GM18907 (cell line): ENCODE data around the gene FASN.
"Not testable (repeated sequence)": the region's sequence is repeated elsewhere in the genome, so short reads cannot be mapped to it uniquely, and the experiment has no call there.

Experiments
- ATAC-seq: cut with Tn5 transposase; IDR thresholded peaks from one replicate; pipeline ENCODE4 v1.9.1; 2021; ENCODE audit warnings: mild to moderate bottlenecking, moderate library complexity; ENCODE audit not compliant: unreplicated experiment

The FASN gene

DNA sequence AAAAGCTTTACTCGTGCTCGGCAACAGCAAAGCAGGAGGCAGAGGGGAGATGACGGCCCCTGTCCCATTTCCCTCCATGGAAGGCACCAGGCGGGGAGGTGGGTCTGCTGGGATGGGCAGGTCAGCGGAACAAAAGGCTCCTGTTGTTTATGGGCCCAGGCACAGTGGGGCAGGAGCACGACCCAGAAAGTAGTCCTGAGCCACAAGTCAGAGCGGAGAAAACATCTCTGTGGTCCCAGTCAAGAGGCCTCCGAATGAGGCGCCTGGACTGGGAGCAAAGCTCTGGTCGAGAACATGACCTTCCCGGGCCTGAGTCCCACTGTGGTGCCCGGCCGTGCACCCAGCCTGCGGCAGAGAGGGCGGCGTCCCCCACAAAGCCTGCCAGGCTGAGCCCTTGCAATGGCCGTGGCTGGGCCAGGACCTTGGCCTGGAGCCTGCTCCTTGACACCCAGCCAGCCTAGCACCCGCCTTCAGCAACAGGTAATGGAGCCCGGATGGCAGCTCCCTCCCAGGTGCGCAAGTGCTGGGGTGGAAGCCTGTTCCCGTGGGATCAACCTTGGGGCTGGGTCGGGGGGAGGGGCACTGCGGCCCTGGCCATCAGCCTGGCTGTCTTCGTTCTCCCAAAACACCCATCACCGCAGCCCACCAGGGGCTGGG, 50.0 kb downstream of the FASN start:
- no peak for ATAC-seq

DNA sequence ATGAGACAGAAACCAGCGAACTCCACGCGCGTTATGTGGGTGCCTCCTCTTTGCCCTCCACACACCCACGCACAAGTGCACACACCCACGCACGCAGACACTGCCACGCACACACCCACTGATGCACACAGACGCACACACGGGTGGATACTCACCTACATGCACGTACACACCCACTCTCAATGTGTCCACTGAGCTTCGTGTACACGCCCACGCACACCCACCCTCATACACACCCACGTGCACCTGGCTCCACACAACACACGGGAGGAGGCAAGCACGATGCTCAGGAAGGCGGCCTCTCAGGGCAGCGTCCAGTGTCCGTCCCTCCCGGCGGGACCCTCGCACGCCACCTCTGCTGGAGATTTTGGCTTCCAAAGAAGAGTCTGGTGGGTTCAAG, 50.7 kb downstream of the FASN start:
- no peak for ATAC-seq

DNA sequence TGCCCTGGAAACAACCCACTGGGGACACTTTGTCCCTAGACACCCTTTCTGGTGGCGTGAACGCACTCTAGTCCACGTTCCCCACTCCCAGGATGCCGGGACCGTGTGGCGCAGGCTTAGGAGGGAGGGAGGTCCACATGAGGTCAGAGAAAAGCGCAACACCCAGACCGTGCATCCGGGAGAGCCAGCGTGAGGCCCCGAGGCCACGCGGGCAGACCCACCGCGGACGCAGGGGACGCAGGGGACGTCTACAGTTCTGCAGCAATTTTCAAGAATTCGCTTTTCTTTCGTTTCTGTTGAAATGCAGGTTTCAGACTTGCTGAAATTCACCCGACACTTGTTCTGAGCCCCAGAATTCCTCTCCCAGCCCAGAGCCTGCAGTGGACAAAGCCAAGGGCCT, 51.1 kb downstream of the FASN start:
- no peak for ATAC-seq

DNA sequence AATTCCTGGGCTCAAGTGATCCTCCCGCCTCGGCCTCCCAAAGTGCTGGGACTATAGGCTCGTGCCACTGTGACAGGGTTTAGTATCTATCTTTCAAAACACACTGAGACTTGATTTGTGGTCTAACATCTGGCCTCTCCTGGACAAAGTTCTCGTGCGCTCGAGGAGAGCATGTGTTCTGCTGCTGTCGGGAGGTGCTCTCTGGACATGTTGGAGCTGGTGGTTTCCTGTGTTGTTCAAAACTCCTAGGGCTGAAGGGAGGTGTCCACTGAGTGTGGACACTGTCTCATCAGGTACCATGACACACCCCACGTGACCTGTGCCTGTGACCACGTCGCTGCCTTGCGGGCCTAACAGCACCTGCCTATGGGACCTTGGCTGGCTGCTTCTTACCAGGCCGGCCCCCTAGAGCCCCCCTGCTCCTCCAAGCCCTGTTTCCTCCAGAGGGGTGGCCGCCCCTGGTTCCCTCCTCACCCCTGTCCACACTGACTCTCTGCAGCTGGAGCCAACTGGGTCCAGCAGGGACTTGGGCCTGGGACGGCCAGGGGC, 52.0 kb downstream of the FASN start:
- ATAC-seq, result no peak

DNA sequence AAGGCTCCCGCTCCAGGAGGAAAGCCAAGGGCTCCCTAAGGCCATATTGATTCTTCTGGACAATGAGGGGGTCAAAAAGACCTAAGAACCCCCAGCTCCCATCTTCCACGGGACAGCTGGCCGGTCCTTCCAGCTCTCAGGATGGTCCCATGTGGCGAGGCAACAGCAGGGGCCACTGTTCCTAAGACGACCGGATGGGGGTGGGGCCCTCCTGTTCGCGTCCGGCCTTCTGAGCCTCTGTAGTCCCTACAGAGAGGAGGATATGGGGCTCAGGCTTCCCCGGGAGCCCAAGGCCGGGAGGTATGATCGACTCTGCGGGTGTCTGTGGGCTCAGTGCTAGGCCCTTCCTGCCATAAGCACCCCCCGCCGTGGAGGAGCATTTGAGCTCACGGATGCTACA, 54.5 kb downstream of the FASN start:
- no peak for ATAC-seq

DNA sequence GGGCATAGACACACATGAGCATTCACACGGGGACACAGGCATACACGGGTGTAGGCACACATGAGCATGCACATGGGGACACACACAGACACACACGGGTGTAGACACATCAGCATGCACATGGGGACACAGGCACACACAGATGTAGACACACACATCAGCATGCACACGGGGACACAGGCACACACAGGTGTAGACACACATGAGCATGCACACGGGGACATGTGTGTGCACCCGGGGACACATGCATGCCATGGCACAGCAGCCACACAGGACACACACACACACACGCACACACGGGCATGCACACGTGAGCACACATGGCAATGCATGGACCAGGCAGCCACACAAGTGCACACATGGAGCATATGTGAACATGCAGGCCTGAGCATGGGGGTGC, 55.4 kb downstream of the FASN start:
- no peak for ATAC-seq

DNA sequence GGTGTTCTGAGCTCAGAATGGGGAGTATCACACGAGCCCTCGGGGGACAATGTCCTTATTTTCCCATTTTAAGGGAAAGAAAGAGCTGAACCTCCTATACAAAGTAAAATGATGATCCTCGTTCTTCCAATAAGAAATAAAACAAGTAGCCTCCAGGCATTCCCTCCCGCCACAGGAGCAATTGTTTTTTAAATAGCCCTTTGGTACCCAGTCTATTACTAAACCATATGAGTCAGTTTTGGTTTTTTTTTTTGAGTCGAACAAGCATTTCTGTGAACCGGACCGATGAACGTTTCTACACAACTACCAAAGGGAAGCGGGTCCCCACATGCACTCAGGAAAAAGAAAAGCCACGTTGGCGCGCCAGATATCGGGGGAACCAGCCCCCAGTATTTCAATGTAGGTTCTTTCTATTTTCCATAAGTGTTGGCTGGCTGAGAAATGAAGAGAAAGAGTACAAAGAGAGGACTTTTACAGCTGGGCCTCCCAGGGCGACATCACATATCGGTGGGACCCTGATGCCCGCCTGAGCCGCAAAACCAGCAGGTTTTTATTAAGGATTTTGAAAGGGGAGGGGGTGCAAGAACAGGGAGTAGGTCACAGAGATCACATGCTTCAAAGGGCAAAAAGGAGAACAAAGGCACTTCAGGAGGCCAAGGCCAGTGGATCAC, 56.8 kb downstream of the FASN start:
- no peak for ATAC-seq

DNA sequence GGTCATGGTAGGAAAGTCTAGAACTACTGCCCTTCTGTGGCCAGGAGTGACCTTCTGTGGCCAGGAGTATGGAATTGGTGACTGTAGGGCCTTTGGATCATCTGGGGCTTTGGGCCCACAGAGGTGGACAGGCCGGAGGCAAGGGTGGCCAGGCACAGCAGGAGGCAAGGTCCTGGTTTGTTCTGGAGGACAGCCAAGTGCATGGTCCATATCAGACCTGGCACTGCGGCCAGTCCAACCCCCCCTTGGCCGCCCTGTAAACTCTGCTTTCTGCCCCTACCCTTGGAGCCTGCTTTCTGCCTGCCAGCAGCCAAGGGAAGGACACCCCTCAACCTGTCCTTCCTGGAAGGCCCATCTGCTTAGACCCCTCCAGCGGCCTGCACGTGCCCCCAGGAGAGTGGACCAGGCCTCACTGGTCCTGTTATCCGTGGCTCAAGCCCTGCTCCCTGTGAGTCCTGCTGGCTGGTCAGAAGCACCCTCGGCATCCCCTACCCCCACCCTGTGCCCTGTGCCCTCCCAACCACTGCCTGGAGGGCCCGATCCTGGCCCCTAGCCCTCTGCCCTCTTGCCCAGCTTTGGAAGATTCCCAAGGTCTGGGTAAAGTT, 58.2 kb downstream of the FASN start:
- ATAC-seq, result no peak

DNA sequence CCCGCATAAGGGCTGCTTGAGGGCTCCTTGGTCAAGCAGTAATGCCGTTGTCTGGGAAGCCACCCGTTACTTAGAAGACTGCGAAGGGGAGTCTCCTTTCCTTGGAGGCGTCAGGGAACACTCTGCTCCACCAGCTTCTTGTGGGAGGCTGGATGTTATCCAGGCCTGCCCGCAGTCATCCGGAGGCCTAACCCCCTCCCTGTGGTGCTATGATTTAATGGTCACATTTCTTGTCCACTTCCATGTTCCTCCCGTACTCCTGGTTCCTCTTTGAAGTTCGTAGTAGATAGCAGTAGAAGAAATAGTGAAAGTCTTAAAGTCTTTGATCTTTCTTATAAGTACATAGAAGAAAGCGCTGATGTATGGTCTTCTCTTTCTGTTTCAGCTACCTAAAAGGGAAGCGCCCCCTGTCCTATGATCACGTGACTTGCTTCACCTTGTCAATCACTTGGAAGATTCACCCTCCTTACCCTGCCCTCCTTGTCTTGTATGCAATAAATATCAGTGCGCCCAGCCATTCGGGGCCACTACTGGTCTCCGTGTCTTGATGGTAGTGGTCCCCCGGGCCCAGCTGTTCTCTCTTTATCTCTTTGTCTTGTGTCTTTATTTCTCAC, 59.1 kb downstream of the FASN start:
- ATAC-seq, result not testable (repeated sequence)

DNA sequence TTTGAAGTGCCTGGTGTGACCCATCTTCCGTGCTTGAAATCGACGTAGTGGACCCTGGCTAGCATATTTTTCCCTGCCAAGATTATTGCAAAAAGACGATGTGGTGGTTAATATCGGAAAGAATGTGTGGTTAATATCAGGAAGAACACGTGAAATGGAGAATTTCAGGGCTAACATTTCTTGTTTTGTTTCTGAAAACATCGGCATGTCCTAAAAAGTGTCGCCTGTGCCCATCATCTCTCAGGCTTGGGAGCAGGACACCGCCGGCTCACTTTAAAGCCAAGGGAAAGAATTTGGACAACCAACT, 60.2 kb downstream of the FASN start:
- no peak for ATAC-seq

DNA sequence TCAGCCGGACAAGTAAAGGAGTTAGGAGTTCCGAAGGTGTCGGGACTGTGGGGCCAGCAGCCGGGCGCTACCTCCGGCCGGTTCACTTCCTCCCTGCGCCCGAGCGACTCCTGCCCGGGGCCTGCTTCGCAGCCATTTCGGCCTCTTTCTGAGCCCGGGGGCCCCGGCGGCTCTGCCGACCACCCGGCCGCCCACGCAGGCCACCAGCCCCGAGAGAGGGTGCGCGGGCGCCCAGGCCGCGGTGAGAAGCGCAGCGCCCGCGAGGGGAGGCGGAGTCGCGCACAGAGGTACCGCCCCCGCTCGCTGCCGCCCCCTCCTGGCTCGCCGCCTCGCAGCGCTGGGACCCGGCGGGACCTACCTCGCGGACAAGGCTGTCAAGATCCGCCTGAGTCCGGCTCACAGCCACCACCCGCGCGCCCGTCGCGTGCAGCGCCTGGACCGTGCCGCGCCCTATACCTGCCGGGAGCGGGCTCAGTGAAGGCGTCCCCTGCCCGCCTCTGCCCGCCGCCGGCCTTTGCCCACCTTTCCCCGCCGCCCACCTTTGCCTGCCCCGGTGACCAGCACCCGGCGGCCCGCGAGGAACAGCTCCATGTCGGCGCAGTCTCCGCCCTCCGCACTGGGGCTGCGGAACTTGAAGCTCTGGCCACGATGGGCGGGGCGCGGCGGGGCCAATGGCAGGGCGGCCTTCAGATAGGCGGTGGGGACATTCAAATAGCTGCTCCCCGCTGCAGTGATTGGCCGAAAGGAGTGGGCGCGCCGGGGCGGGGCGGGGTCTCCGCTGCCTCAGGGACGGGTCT, 60.7 kb downstream of the FASN start, which contains the start of gene DCXR:
Gene DCXR (minus strand): TSS at position 606 of the 797 bp plus-strand sequence. CDS start 15 bp downstream, at position 591.
- ATAC-seq, result peak; percentile 90

DNA sequence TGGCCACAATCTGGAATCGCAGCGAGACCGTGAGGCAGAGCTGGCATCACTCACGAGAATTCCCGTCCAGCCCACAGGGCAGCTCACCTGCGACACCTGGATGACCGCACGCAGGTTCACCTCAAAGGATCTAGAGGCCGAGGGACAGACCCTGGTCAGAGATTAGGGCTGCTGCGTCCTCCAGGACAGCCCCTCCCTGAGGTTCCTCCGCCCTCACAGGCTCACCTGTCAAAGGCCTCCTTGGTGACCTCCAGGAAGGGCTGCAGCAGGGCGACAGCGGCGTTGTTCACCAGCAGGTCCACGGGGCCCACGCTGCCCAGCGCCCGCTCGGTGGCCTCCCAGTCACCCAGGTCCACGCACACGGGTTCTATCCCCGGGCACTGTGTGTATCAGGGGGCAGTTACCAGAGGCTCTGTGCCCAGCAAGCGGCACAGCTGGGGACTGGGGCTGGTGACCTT, 61.4 kb downstream of the FASN start:
- no peak for ATAC-seq

DNA sequence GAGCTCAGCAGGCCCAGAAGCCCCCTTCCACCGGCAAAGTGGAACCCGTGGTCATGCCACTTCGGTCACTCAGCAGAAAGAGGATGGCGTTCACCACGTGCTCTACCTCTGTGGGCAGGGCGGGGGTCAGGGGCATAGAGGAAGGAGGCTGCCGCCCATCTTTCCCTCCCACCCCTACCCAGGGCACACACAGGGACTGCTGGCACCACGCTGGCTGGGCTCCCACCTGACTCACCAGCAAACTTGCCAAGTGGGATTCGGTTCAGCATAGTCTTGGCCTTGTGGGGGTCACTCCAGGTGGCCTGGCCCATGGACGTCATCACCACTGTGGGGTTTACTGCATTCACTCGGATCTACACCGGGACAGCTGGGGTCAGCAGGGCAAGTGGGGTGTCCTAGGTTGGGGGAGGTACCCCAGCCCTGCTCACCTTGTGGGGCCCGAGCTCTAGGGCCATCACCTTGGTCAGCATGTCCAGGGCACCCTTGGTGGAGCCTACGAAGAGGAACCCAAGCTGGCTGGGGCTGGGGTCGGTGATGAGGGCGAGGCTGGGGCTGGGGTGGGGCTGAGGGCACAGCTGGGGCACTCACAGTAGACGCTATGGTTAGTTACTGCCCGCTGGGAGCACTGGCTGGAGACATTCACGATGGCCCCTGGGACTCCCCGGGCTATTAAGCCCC, 61.9 kb downstream of the FASN start:
- no peak for ATAC-seq

DNA sequence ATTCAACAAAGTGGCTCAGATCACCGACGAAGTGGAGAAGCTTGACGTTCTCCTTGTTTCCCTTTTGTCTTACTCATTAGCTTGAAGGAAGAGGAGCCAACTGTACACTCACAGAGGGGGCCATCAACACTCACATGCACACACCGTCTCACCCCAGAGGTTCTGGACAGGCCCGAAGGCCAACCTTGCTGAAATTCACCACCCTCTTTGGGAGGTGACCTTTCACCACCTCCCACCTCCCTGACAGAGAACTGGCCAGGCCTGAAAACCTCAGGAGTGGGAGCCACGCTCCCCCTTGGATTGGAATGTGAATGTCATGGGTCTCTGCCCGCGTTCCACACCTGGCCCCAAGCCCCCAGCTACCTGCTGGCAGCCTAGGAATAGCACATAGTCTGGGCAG, 62.5 kb downstream of the FASN start:
- no peak for ATAC-seq

DNA sequence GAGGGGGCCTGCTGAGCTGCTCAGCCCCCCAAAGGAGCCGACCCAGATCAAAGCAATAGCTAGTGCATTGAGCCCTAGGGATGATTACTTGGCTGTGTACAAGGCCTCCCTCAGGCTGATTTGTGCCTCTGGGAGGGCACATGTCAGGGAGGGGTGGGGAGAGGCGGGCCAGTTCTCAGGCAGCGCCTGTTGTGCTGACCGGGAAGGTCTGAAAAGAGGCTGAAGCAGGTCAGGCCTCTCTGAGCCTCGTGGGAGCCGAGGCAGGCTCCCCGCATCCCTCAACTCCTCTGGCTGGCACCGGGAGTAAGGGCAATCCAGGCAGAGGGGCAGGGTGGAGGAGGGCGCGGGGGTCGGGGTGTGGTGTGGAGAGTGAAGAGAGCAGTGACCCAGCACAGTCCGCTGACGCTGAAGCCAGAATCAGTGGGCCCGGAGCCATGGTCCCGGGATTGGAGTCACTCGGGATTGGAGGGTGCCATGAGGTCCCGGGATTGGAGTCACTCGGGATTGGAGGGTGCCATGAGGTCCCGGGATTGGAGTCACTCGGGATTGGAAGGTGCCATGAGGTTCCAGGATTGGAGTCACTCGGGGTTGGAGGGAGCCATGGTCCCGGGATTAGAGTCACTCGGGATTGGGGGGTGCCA, 63.5 kb downstream of the FASN start:
- ATAC-seq, result no peak

DNA sequence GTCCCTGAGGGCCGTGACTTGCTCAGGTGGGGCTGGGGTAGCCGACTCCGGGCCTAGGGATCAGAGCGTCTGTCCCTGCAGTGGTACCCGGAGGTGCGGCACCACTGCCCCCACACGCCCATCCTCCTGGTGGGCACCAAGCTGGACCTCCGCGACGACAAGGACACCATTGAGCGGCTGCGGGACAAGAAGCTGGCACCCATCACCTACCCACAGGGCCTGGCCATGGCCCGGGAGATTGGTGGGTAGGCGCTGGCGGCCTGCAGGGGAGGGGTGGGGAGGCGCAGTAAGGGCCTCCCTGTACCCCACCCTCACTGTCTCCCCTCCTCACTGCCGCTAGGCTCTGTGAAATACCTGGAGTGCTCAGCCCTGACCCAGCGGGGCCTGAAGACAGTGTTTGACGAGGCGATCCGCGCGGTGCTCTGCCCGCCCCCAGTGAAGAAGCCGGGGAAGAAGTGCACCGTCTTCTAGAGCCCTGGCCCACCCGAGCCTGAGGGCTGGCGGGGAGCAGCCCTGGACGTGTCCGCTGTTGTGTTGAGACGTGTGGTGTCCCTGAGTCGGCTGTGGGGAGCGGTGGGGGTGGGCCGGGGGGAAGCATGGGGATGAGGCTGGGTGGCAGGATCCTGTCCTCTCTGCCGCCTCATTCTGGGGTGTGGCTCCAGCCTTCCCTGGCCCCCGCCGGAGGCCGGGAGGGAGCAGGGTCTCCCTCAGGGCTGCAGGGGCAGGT, 64.5 kb downstream of the FASN start:
- no peak for ATAC-seq

DNA sequence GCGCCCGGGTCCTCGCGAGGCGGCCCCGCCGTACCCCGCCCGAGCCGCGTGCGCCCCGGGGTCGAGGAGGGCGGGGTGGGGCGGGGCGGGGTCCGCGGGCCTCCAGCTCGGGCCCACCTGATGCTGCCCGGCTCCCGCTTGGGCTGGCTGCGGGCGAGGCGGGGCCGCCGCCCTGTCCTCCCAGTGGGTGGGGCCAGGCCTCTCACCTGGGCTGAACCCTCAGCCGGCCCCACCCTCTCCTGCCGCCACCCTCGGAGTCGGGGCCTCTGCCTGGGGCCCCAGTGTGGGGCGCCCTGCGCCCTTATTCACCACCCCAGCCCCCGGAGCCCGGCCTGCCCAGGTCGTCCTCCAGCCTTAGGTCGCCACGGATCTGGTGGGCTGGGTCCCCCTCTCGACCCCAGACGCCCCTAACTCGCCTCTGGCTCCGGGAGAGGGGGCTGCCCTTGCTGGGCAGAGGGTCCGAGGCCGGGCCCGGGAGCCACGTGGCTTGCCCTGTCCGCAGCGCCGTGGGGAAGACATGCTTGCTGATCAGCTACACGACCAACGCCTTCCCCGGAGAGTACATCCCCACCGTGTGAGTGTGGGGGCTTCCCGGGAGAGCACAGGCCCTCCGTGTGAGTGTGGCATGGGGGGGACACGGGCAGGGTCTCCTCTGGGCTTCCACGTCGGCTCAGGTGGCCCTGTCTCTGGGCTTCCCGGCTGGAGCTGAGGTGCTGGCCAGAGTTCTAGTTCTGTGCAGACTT, 66.0 kb downstream of the FASN start:
- no peak for ATAC-seq

DNA sequence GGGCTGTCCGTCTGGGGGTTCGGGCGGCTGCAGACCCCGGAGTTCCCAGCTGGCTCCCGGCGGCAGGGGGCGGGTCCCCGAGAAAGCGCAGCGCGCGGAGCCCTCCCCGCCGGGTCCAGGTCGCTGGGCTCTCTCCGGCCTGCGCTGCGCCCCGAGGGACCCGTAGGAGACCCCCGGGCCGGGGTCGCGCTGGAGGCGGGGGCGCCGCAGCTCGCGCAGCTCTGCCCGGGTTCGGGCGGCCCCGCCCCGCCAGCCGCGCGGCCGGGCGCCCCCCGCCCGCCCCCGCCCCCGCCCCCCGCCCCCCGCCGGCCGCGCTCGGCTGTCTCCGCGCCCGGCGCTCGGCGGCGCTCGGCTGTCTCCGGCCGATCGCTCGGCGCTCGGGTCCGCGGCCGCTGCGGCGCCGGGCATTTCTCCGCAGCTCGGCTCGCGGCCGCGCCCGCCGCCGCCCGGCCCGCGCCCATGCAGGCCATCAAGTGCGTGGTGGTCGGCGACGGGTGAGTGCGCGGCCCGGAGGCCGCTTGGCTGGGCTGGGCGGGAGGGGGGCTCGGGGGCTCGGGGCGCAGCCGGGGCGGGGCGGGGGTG, 66.6 kb downstream of the FASN start, which contains the start of gene RAC3:
Gene RAC3 (plus strand): TSS at position 376 of the 582 bp plus-strand sequence. CDS start 84 bp downstream, at position 460.
- ATAC-seq, result no peak
